ENCODE results near the gene POLA1.
"Not testable (repeated sequence)": the region's sequence is repeated elsewhere in the genome, so short reads cannot be mapped to it uniquely, and the experiment has no call there.

Gene POLA1

GRCh38 chrX:24693453-24694202 is at the start of gene POLA1:
Gene POLA1, plus strand, starts transcription at chrX:24693918. Its CDS starts 44 bp downstream, at chrX:24693962.
- peak; percentile 24 for DNase-seq (ENCODE audit: low read depth)

- DNase-seq (ENCODE audit: low read depth), result no peak
Measured at GRCh38 chrX:24646006-24646405, 47.7 kb upstream of the POLA1 start.

- no peak for DNase-seq (ENCODE audit: low read depth)
Measured at GRCh38 chrX:24646745-24647182, 47.0 kb upstream of the POLA1 start.

GRCh38 chrX:24647257-24648058 is 46.3 kb upstream of the POLA1 start, which contains the start of gene PCYT1B:
Gene PCYT1B, minus strand, starts transcription at chrX:24647347. Its CDS starts 242 bp downstream, at chrX:24647105.
- DNase-seq (ENCODE audit: low read depth), result peak; percentile 11

GRCh38 chrX:24648495-24648894 is 45.2 kb upstream of the POLA1 start:
- DNase-seq (ENCODE audit: low read depth), result no peak

- no peak for DNase-seq (ENCODE audit: low read depth)
Measured at GRCh38 chrX:24651783-24652182, 41.9 kb upstream of the POLA1 start.

- DNase-seq (ENCODE audit: low read depth), result not testable (repeated sequence)
Measured at GRCh38 chrX:24655679-24656078, 38.0 kb upstream of the POLA1 start.

- no peak for DNase-seq (ENCODE audit: low read depth)
Measured at GRCh38 chrX:24657671-24658386, 35.9 kb upstream of the POLA1 start.

- no peak for DNase-seq (ENCODE audit: low read depth)
Measured at GRCh38 chrX:24658421-24658820, 35.3 kb upstream of the POLA1 start.

GRCh38 chrX:24659106-24659505 is 34.6 kb upstream of the POLA1 start:
- no peak for DNase-seq (ENCODE audit: low read depth)

- no peak for DNase-seq (ENCODE audit: low read depth)
Measured at GRCh38 chrX:24659646-24660045, 34.1 kb upstream of the POLA1 start.

- no peak for DNase-seq (ENCODE audit: low read depth)
Measured at GRCh38 chrX:24661292-24661691, 32.4 kb upstream of the POLA1 start.

- DNase-seq (ENCODE audit: low read depth), result no peak
Measured at GRCh38 chrX:24662352-24662751, 31.4 kb upstream of the POLA1 start.

GRCh38 chrX:24668111-24668510 is 25.6 kb upstream of the POLA1 start:
- DNase-seq (ENCODE audit: low read depth), result no peak

GRCh38 chrX:24672701-24673190 is 21.0 kb upstream of the POLA1 start:
- no peak for DNase-seq (ENCODE audit: low read depth)

GRCh38 chrX:24673424-24673823 is 20.3 kb upstream of the POLA1 start:
- DNase-seq (ENCODE audit: low read depth), result no peak

- DNase-seq (ENCODE audit: low read depth), result no peak
Measured at GRCh38 chrX:24676403-24677024, 17.2 kb upstream of the POLA1 start.

- DNase-seq (ENCODE audit: low read depth), result no peak
Measured at GRCh38 chrX:24682739-24683432, 10.8 kb upstream of the POLA1 start.

- no peak for DNase-seq (ENCODE audit: low read depth)
Measured at GRCh38 chrX:24684048-24684447, 9.7 kb upstream of the POLA1 start.

- DNase-seq (ENCODE audit: low read depth), result no peak
Measured at GRCh38 chrX:24692305-24692704, 1.4 kb upstream of the POLA1 start.

GRCh38 chrX:24694825-24695224 is 1.1 kb downstream of the POLA1 start:
- DNase-seq (ENCODE audit: low read depth), result no peak
